Fibroblast of villous mesenchyme (primary cell): ENCODE results near the gene RPA3. TPM values are rescaled to one million over a fixed set of nuclear protein-coding genes. Genes with fewer than 3 reads are reported as not detected.

Source experiments
- DNase-seq: peaks from one replicate; pipeline ENCODE4 v3.0.0-alpha.2; 2010; ENCODE audit warnings: low read depth
- H3K4me3 ChIP-seq: 2 replicates; pipeline ENCODE4 v1.5.1; 2011; ENCODE audit warnings: low read depth, mild to moderate bottlenecking, low read length
- CTCF ChIP-seq: IDR thresholded peaks from 2 replicates; pipeline ENCODE4 v1.5.1; 2012; ENCODE audit warnings: low read depth, mild to moderate bottlenecking, low read length; ENCODE audit not compliant: insufficient read depth
- total RNA-seq: library from RNA; depleted of rRNA; stranded (reverse); fragments of >200 nt; gene quantifications from 2 replicates; pipeline ENCODE4 v1.2.3, GENCODE V29; 2012

Gene RPA3
- total RNA-seq, 1 donor, result 24.6 TPM

GRCh38 chr7:7651479-7651878, 66.9 kb downstream of the RPA3 start:
- H3K4me3 ChIP-seq, result no peak overlapping the region
- no peak for TF ChIP-seq CTCF
- no peak for DNase-seq

GRCh38 chr7:7650682-7651206, 67.7 kb downstream of the RPA3 start:
- no peak for TF ChIP-seq CTCF
- no peak for DNase-seq
- no peak overlapping the region for H3K4me3 ChIP-seq

- H3K4me3 ChIP-seq, result no peak overlapping the region
- no peak for TF ChIP-seq CTCF
- DNase-seq, result no peak
Observed at GRCh38 chr7:7647495-7648036, 70.8 kb downstream of the RPA3 start.

GRCh38 chr7:7642081-7642480, 76.3 kb downstream of the RPA3 start:
- no peak overlapping the region for H3K4me3 ChIP-seq
- no peak for TF ChIP-seq CTCF
- no peak for DNase-seq

- TF ChIP-seq CTCF, result no peak
- no peak for DNase-seq
- peak overlapping the region; percentile 98 for H3K4me3 ChIP-seq
Observed at GRCh38 chr7:7641129-7641663, 77.2 kb downstream of the RPA3 start.

- peak within 1 kb of the TSS; percentile 98 for H3K4me3 ChIP-seq
- no peak for TF ChIP-seq CTCF
Observed at GRCh38 chr7:7640221-7641128, 77.9 kb downstream of the RPA3 start, which contains the start of gene UMAD1. Gene UMAD1, plus strand, starts transcription at chr7:7640752. Its CDS starts 32,620 bp downstream, at chr7:7673372.

More at GRCh38 chr7:7640221-7641128, 77.9 kb downstream of the RPA3 start, which contains the start of gene UMAD1:
- DNase-seq, result peak; percentile 98
